22Rv1 (cell line): ENCODE data around the gene GTPBP1.

Experiments used
- H3K27ac ChIP-seq: fragments of 450-650 bp; 2 replicates; pipeline ENCODE4 v1.5.1; 2017
- ZFX ChIP-seq: fragments of 450-650 bp; IDR thresholded peaks from 2 replicates; pipeline ENCODE4 v1.6.1; 2017; ENCODE audit warnings: antibody characterized with exemption, borderline replicate concordance
- TF ChIP-seq, protein P1 (sequence below): fragments of 450-650 bp; IDR thresholded peaks from 2 replicates; pipeline ENCODE4 v1.5.1; 2017; ENCODE audit warnings: mild to moderate bottlenecking

GTPBP1 gene

DNA sequence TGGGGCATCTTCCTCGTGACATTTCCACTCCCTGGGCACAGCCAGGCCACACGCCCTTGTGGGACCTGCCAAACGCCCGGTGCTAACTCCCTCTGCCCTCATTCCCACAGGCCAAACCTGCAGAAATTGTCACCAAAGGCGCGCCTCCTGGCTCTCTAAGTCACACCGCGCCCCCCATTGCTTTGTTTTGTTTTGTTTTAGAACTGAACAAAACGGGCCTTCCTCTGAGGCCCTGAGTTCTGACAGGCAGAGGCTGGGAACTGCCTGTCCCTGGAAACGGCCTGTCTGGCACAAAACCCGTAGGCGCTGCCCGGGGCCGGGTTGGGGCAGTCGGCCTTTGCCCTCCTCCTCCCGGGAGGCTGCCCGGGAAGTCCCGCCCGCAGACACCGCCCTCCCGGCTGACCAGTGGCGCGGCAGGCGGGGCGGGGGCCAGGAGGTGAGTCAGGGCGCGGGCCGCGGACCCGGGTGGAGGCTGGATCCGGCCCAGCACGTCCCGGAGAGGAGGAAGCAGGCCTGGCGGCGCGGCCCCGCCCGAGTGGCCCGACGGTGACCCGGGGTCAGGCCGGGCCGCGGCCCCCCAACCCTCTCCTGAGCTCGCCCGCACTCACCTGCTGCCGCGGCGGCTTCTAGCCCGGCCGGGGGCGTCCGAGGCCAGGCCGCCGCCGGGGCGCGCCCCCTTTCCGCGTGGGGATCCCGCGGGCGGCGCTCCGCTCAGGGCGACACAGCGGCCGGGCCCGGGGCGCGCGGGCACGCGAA lies 49.6 kb downstream of the GTPBP1 start:
- TF ChIP-seq ZFX = no peak
- TF ChIP-seq, protein P1, sequence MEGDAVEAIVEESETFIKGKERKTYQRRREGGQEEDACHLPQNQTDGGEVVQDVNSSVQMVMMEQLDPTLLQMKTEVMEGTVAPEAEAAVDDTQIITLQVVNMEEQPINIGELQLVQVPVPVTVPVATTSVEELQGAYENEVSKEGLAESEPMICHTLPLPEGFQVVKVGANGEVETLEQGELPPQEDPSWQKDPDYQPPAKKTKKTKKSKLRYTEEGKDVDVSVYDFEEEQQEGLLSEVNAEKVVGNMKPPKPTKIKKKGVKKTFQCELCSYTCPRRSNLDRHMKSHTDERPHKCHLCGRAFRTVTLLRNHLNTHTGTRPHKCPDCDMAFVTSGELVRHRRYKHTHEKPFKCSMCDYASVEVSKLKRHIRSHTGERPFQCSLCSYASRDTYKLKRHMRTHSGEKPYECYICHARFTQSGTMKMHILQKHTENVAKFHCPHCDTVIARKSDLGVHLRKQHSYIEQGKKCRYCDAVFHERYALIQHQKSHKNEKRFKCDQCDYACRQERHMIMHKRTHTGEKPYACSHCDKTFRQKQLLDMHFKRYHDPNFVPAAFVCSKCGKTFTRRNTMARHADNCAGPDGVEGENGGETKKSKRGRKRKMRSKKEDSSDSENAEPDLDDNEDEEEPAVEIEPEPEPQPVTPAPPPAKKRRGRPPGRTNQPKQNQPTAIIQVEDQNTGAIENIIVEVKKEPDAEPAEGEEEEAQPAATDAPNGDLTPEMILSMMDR = no peak

DNA sequence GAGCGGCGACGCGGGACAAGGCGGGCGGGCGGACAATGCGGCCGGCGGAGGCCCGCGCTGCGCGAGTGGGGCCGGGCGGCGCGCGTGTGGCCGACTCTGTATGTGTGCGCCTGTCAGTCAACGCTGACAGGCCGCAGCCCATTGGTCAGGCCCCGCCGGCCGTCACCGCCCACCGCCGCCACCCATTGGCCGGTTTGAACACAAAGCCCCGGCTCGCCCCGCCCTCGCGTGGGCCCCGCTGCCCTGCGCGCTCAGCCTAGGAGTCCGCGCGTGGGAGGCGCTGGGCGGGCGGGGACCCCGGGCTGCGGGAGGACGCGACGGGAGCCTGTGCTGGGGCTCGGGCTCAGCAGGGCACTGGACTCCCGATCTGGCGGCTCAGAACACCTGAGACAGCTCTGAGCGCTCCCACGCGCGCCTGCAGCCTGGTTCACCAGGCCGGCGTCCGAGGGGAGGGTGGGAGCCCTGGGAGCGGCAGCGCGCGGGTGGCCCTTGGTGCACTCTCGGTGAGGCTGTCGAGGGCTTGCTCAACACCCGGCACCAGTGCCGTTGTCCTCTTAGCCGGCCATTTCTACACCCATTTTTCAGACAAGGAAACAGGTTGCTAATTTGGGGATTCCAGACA lies 50.3 kb downstream of the GTPBP1 start, which contains the start of gene SUN2:
Gene SUN2, minus strand, starts transcription at position 88 of the 622 bp plus-strand sequence. CDS start 3,370 bp downstream, outside the sequence.
- TF ChIP-seq, protein P1 = no peak
- TF ChIP-seq ZFX = no peak
- peak within 1 kb of the TSS; percentile 100 for H3K27ac ChIP-seq

More for the DNA sequence above, 49.6 kb downstream of the GTPBP1 start:
- H3K27ac ChIP-seq = peak overlapping the region; percentile 100

DNA sequence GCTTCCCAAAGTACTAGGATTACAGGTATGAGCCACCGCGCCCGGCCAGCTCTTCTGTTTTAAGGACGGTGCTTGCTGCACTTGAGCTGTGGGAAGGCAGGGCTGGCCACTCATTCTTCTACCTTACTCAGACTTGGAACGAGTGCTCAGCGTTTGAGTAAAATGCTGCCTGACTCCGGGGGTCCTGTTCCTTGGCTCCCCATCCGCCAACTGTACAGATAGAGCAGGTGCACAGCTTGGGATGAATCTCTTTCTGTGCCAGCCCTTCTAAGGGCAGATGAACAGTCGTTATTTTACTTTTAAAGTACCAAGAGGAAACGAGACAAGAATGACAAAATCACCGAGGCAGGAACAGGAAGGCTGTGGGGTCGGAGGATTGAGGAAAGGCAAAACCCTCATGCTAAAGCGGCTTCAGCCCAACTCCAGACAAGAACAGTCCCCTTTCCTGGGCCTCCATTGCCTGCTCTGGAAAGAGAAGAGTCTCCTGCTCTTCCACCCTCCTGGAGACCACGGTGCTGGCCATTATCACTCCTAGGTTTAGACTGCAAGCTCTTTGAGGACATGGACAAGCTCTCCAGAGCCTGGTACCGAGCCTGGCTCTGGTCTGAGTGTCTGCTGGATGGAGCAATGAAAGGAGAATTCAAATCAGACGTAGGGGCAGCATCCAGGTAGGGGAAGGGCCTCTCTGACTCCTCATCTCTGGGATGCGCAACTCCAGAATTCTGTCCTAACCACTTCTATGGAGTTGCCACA lies 51.1 kb downstream of the GTPBP1 start:
- no peak for TF ChIP-seq ZFX
- H3K27ac ChIP-seq = peak overlapping the region; percentile 100

DNA sequence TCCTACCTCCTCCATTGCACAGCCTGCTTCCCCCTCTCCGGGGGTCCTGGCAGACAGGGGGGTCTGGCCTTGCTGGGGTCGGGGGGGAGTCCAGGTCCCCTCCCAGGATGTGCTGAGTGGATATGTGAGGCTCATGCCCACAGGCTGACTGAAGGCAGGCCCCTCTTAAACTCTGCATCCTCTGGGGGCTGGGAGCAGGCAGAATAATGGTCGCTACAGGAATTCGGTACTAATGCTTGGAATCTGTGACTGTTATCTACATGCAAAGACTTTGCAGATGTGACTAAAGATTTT lies 51.7 kb downstream of the GTPBP1 start:
- TF ChIP-seq ZFX = no peak
- TF ChIP-seq, protein P1 = no peak
- H3K27ac ChIP-seq = no peak overlapping the region

DNA sequence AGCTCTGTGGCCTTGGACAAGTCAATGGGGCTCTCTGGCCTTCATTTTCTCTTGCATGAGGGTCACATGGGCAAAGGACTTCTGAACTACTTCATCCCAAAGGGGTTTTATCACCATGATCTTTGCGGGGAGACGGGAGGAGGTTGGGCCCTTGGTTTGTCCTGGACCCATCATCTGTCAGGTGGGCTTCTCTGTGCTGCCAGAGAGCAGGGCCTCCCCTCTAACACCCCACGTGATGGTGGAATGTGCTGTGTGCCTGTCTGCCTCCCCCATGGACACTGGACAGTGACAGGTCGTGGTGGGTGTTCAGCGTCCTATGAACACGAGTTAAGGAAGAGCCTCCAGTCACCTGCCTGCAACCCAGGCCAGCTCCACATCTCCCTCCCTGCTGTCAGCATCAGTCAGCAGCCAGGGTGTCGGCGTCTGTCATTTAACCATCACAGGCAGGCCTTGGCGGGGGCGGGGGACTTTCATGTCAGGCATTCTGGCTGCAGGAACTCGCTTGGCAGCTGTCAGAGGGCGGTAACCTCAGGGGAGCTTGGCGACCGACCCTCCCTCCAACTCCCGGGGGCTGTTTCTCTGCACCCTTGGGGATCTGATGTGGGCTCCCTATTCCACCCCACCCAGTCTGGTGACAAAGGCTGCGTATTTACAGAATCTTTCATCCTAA lies 52.7 kb downstream of the GTPBP1 start:
- no peak for TF ChIP-seq ZFX
- TF ChIP-seq, protein P1 = no peak
- H3K27ac ChIP-seq = no peak overlapping the region

DNA sequence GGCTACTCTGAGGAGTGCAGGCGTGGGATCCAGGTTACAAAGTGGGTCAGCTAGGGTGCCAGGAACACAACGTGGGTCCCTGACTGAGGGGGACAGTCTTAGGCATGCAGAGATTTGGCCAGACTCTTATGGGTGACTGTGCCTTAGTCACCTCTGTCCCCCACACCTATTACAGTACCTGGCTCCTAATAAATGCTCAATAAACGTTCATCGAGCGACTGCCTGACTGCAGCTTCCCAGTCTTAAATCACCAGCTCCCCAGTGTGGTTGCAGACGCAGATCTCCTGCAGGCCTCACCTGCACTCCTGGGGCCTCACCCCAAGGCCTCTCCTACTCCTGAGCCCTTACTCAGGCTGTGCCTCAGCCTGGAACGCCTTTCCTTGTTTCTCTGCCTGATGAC lies 53.3 kb downstream of the GTPBP1 start:
- H3K27ac ChIP-seq = no peak overlapping the region
- TF ChIP-seq, protein P1 = no peak

DNA sequence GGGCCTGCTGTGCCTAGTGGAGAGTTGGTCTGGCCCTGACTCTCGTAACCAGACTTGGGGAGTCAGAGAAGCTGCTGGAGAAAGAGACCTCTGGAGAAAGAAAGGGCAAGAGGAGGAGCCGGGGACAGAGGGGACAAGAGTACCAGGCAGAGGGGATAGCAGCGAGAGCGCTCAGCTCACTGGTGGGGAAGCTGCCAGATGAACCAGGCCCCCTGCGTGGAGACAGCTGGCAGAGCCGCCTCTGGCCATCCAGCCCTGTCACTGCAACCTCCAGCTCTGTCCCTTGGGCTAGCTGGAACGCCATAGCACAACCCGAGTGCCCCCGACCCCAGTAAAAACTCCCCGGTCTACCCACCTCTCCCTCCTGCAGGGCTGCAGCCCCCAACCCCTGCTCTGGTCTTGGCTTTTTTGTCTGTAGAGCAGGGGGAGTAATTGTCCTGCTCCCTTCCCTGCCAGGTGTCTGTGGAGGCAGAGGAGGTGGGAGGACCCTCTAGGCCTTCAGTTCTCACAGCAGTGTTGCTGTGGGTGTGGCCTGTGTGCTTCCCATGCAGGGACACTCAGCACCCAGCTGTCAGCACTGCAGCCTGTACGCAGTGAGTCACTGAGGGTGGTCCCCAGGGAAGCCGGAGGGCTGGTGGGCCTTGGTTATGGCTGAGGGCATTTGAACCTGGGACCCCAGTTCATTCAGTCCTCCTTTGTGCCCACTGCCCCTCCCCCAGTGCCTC lies 54.9 kb downstream of the GTPBP1 start:
- no peak overlapping the region for H3K27ac ChIP-seq
- no peak for TF ChIP-seq ZFX
- TF ChIP-seq, protein P1 = no peak
